ENCODE data around the gene SHOX. TPM values are rescaled to one million over a fixed set of nuclear protein-coding genes. Genes with fewer than 3 reads are reported as not detected.
"Not testable (repeated sequence)": the region's sequence is repeated elsewhere in the genome, so short reads cannot be mapped to it uniquely, and the experiment has no call there.

Gene SHOX
- total and polyA plus RNA-seq, 12 donors, result not detected

DNA sequence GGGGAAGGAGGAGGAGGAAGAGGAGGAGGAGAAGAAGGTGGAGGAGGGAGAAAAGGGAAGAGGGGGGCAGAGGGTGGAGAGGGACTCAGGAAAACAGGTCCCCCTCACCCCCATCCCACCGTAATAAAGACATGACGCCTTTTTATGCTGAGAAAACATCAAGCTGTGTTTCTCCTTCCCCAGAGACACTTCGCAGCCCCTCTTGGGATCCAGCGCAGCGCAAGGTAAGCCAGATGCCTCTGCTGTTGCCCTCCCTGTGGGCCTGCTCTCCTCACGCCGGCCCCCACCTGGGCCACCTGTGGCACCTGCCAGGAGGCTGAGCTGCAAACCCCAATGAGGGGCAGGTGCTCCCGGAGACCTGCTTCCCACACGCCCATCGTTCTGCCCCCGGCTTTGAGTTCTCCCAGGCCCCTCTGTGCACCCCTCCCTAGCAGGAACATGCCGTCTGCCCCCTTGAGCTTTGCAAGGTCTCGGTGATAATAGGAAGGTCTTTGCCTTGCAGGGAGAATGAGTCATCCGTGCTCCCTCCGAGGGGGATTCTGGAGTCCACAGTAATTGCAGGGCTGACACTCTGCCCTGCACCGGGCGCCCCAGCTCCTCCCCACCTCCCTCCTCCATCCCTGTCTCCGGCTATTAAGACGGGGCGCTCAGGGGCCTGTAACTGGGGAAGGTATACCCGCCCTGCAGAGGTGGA is 45.3 kb upstream of the SHOX start:
- ATAC-seq, result no peak
- DNase-seq, result no peak
- TF ChIP-seq CTCF (IDR thresholded peaks at IDR 0.05), result no peak
- H3K4me3 ChIP-seq, result no peak overlapping the region
- no peaks in the 10 kb centered on the region for H3K36me3 ChIP-seq
- 43 to 49% methylated on average over 20 to 21 of the region's 21 CpGs for WGBS, 2 donors
- intact Hi-C loops (cut with DNase I), result no loop called here
- H3K9me3 ChIP-seq, result no peaks in the 10 kb centered on the region
- H3K27me3 ChIP-seq, result no peaks in the 10 kb centered on the region
- H3K4me1 ChIP-seq, result no peaks in the 10 kb centered on the region
- H3K27ac ChIP-seq, result no peak overlapping the region

- 86 to 91% methylated on average over 8 of the region's 8 CpGs for WGBS, 2 donors
- Histone ChIP-seq H3K4me1 (no peaks in the 10 kb centered on the region), H3K27ac (no peak overlapping the region), H3K4me3 (no peak overlapping the region), H3K27me3 (no peaks in the 10 kb centered on the region), H3K9me3 (no peaks in the 10 kb centered on the region), H3K36me3 (no peaks in the 10 kb centered on the region)
- no peak for TF ChIP-seq CTCF (IDR thresholded peaks at IDR 0.05)
- no peak for ATAC-seq
- DNase-seq, result no peak
- intact Hi-C loops (cut with DNase I), result no loop called here
Measured at GRCh38 chrX:586351-586750, 44.2 kb upstream of the SHOX start.

- WGBS, 2 donors, result 86 to 88% methylated on average over 20 of the region's 20 CpGs
- H3K4me3 ChIP-seq; DNase-seq; ATAC-seq; H3K9me3 ChIP-seq; H3K4me1 ChIP-seq; H3K27ac ChIP-seq; intact Hi-C loops (cut with DNase I); H3K36me3 ChIP-seq; H3K27me3 ChIP-seq: not testable (repeated sequence)
Measured at GRCh38 chrX:589261-589660, 41.3 kb upstream of the SHOX start.

GRCh38 chrX:590693-591404 is 39.7 kb upstream of the SHOX start:
- H3K27ac ChIP-seq, result no peak overlapping the region
- no peak for TF ChIP-seq CTCF (IDR thresholded peaks at IDR 0.05)
- ATAC-seq (no peak), DNase-seq (no peak)
- peaks cover 0 to 20% (median 1%) of the 10 kb centered on the region in 11 donors for H3K9me3 ChIP-seq
- intact Hi-C loops (cut with DNase I), result no loop called here
- peaks cover 0 to 3% (median 0%) of the 10 kb centered on the region in 7 donors for H3K27me3 ChIP-seq
- no peaks in the 10 kb centered on the region for H3K4me1 ChIP-seq
- 77 to 80% methylated on average over 24 of the region's 24 CpGs for WGBS, 2 donors
- no peaks in the 10 kb centered on the region for H3K36me3 ChIP-seq
- H3K4me3 ChIP-seq, result no peak overlapping the region

Measured in heart right ventricle (tissue), 16 donors.